ENCODE results near the gene BDH1. TPM values are rescaled to one million over a fixed set of nuclear protein-coding genes. Genes with fewer than 3 reads are reported as not detected.

Gene BDH1
- total RNA-seq, 1 donor from 2014 or later, result 4.7 TPM

GRCh38 chr3:197507081-197507480, 48.7 kb downstream of the BDH1 start:
- H3K27me3 Mint-ChIP-seq (ENCODE audit: unreplicated experiment), result no peaks in the 10 kb centered on the region

GRCh38 chr3:197505796-197506548, 49.8 kb downstream of the BDH1 start:
- no peaks in the 10 kb centered on the region for H3K27me3 Mint-ChIP-seq (ENCODE audit: unreplicated experiment)
- peaks cover 5% of the 10 kb centered on the region for H3K4me1 Mint-ChIP-seq (ENCODE audit: unreplicated experiment)
- no peak overlapping the region for H3K4me3 Mint-ChIP-seq (ENCODE audit: unreplicated experiment)
- H3K9me3 Mint-ChIP-seq (ENCODE audit: unreplicated experiment), result no peaks in the 10 kb centered on the region
- no peak for DNase-seq (ENCODE audit: low spot score)
- no peaks in the 10 kb centered on the region for H3K36me3 Mint-ChIP-seq (ENCODE audit: low read depth, unreplicated experiment)
- no peak overlapping the region for H3K27ac Mint-ChIP-seq (ENCODE audit: unreplicated experiment)
- no peak for TF ChIP-seq CTCF (IDR thresholded peaks at IDR 0.05; ENCODE audit: unreplicated experiment)

More at GRCh38 chr3:197507081-197507480, 48.7 kb downstream of the BDH1 start:
- TF ChIP-seq CTCF (IDR thresholded peaks at IDR 0.05; ENCODE audit: unreplicated experiment), result no peak
- H3K4me1 Mint-ChIP-seq (ENCODE audit: unreplicated experiment), result peaks cover 5% of the 10 kb centered on the region
- no peak for DNase-seq (ENCODE audit: low spot score)
- H3K27ac Mint-ChIP-seq (ENCODE audit: unreplicated experiment), result no peak overlapping the region
- H3K4me3 Mint-ChIP-seq (ENCODE audit: unreplicated experiment), result no peak overlapping the region
- H3K9me3 Mint-ChIP-seq (ENCODE audit: unreplicated experiment), result no peaks in the 10 kb centered on the region
- no peaks in the 10 kb centered on the region for H3K36me3 Mint-ChIP-seq (ENCODE audit: low read depth, unreplicated experiment)

- Mint-ChIP-seq H3K4me1 (ENCODE audit: unreplicated experiment) (peaks cover 5% of the 10 kb centered on the region), H3K36me3 (ENCODE audit: low read depth, unreplicated experiment) (no peaks in the 10 kb centered on the region), H3K4me3 (ENCODE audit: unreplicated experiment) (no peak overlapping the region), H3K27me3 (ENCODE audit: unreplicated experiment) (no peaks in the 10 kb centered on the region), H3K27ac (ENCODE audit: unreplicated experiment) (no peak overlapping the region), H3K9me3 (ENCODE audit: unreplicated experiment) (no peaks in the 10 kb centered on the region)
- DNase-seq (ENCODE audit: low spot score), result no peak
- no peak for TF ChIP-seq CTCF (IDR thresholded peaks at IDR 0.05; ENCODE audit: unreplicated experiment)
Measured at GRCh38 chr3:197504641-197505121, 51.1 kb downstream of the BDH1 start.

GRCh38 chr3:197504229-197504628, 51.5 kb downstream of the BDH1 start:
- no peak overlapping the region for H3K4me3 Mint-ChIP-seq (ENCODE audit: unreplicated experiment)
- no peak for DNase-seq (ENCODE audit: low spot score)
- H3K4me1 Mint-ChIP-seq (ENCODE audit: unreplicated experiment), result peaks cover 5% of the 10 kb centered on the region
- no peaks in the 10 kb centered on the region for H3K27me3 Mint-ChIP-seq (ENCODE audit: unreplicated experiment)
- no peak for TF ChIP-seq CTCF (IDR thresholded peaks at IDR 0.05; ENCODE audit: unreplicated experiment)
- H3K9me3 Mint-ChIP-seq (ENCODE audit: unreplicated experiment), result no peaks in the 10 kb centered on the region
- no peaks in the 10 kb centered on the region for H3K36me3 Mint-ChIP-seq (ENCODE audit: low read depth, unreplicated experiment)
- H3K27ac Mint-ChIP-seq (ENCODE audit: unreplicated experiment), result no peak overlapping the region

GRCh38 chr3:197503652-197504051, 52.1 kb downstream of the BDH1 start:
- no peak for DNase-seq (ENCODE audit: low spot score)
- TF ChIP-seq CTCF (IDR thresholded peaks at IDR 0.05; ENCODE audit: unreplicated experiment), result no peak

More at GRCh38 chr3:197503652-197504051, 52.1 kb downstream of the BDH1 start:
- H3K36me3 Mint-ChIP-seq (ENCODE audit: low read depth, unreplicated experiment), result no peaks in the 10 kb centered on the region
- no peak overlapping the region for H3K27ac Mint-ChIP-seq (ENCODE audit: unreplicated experiment)
- peaks cover 5% of the 10 kb centered on the region for H3K4me1 Mint-ChIP-seq (ENCODE audit: unreplicated experiment)
- no peak overlapping the region for H3K4me3 Mint-ChIP-seq (ENCODE audit: unreplicated experiment)
- H3K27me3 Mint-ChIP-seq (ENCODE audit: unreplicated experiment), result no peaks in the 10 kb centered on the region
- H3K9me3 Mint-ChIP-seq (ENCODE audit: unreplicated experiment), result no peaks in the 10 kb centered on the region
